ENCODE results near the gene GRM7. TPM values are rescaled to one million over a fixed set of nuclear protein-coding genes. Genes with fewer than 3 reads are reported as not detected.

GRM7 gene
- polyA plus RNA-seq, 1 donor from 2014 or later: 23.8 TPM

- Histone ChIP-seq H3K4me2 (ENCODE audit: low read length) (no peak overlapping the region), H4K20me1 (ENCODE audit: insufficient read depth) (no peaks in the 10 kb centered on the region), H3K9me3 (ENCODE audit: low read length) (no peaks in the 10 kb centered on the region), H3K79me2 (replicated peaks; ENCODE audit: insufficient read depth, low read length) (no peaks in the 10 kb centered on the region), H3K9me2 (ENCODE audit: insufficient read depth, low read length) (no peaks in the 10 kb centered on the region), H3K4me3 (ENCODE audit: low read length) (no peak overlapping the region), H3K9ac (ENCODE audit: low read length) (no peak overlapping the region), H2AFZ (ENCODE audit: low read depth, low read length) (no peak overlapping the region), H3F3A (ENCODE audit: insufficient read depth, low read length, poor library complexity, severe bottlenecking) (no peaks in the 10 kb centered on the region), H3K27ac (ENCODE audit: low read length) (no peak overlapping the region), H3K36me3 (ENCODE audit: insufficient read depth, low read length) (no peaks in the 10 kb centered on the region), H3K27me3 (ENCODE audit: insufficient read depth, low read depth, low read length) (no peaks in the 10 kb centered on the region)
- TF ChIP-seq MXI1 (conservative IDR thresholded peaks at IDR 0.05; ENCODE audit: poor library complexity, severe bottlenecking): no peak
- TF ChIP-seq REST (IDR thresholded peaks at IDR 0.05; ENCODE audit: borderline replicate concordance): no peak
- no peak for TF ChIP-seq EP300 (conservative IDR thresholded peaks at IDR 0.05; ENCODE audit: poor library complexity, severe bottlenecking)
- no peak for TF ChIP-seq RAD21 (conservative IDR thresholded peaks at IDR 0.05)
- no peak for TF ChIP-seq POLR2AphosphoS5 (IDR thresholded peaks at IDR 0.05)
- no peak for TF ChIP-seq EZH2 (IDR thresholded peaks at IDR 0.05; ENCODE audit: borderline replicate concordance, insufficient read depth, low read length, poor library complexity, severe bottlenecking)
- TF ChIP-seq TAF1 (IDR thresholded peaks at IDR 0.05; ENCODE audit: low read depth): no peak
These were observed 595.5 kb downstream of the GRM7 start for GRCh38 chr3:7456386-7456785.

DNA sequence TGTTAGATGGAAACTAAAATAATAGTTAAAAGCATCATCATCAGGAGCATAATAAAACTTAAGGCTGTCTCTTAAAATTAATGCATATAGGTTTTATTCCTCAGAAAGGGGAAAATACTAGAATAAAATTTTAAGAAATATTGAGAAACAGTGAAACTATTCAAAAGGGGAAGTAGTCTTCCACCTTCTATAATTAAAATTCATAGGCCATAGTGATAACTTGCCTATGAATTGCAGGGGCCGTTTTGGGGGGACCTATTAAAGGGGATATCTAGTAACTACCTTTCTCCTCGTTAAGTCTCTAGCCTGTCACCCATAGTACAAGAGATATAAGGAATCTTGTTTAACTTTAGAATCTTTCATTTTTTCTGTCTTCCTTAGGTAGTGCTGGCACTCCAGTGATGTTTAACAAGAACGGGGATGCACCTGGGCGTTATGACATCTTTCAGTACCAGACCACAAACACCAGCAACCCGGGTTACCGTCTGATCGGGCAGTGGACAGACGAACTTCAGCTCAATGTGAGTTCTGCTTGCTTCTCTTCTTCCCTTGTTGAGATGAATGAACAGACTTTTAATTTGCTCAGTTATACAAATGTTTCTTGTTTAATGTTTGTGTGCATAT lies 600.4 kb downstream of the GRM7 start:
- Histone ChIP-seq H3K9me3 (ENCODE audit: low read length) (no peaks in the 10 kb centered on the region), H3K36me3 (ENCODE audit: insufficient read depth, low read length) (no peaks in the 10 kb centered on the region), H2AFZ (ENCODE audit: low read depth, low read length) (no peak overlapping the region), H3K9me2 (ENCODE audit: insufficient read depth, low read length) (no peaks in the 10 kb centered on the region), H3K4me2 (ENCODE audit: low read length) (no peak overlapping the region), H3K79me2 (replicated peaks; ENCODE audit: insufficient read depth, low read length) (no peaks in the 10 kb centered on the region), H3F3A (ENCODE audit: insufficient read depth, low read length, poor library complexity, severe bottlenecking) (no peaks in the 10 kb centered on the region), H3K9ac (ENCODE audit: low read length) (no peak overlapping the region), H3K27me3 (ENCODE audit: insufficient read depth, low read depth, low read length) (no peaks in the 10 kb centered on the region), H4K20me1 (ENCODE audit: insufficient read depth) (no peaks in the 10 kb centered on the region), H3K27ac (ENCODE audit: low read length) (no peak overlapping the region), H3K4me3 (ENCODE audit: low read length) (no peak overlapping the region)
- TF ChIP-seq SMC3 (conservative IDR thresholded peaks at IDR 0.05; ENCODE audit: poor library complexity) (no peak), CTCF (IDR thresholded peaks at IDR 0.05; ENCODE audit: poor library complexity, severe bottlenecking) (no peak), EP300 (conservative IDR thresholded peaks at IDR 0.05; ENCODE audit: poor library complexity, severe bottlenecking) (no peak), POLR2AphosphoS5 (IDR thresholded peaks at IDR 0.05) (no peak), RAD21 (conservative IDR thresholded peaks at IDR 0.05) (no peak), MXI1 (conservative IDR thresholded peaks at IDR 0.05; ENCODE audit: poor library complexity, severe bottlenecking) (no peak), EZH2 (IDR thresholded peaks at IDR 0.05; ENCODE audit: borderline replicate concordance, insufficient read depth, low read length, poor library complexity, severe bottlenecking) (no peak), TAF1 (IDR thresholded peaks at IDR 0.05; ENCODE audit: low read depth) (no peak), REST (IDR thresholded peaks at IDR 0.05; ENCODE audit: borderline replicate concordance) (no peak)
